HG02798 (cell line): ENCODE measurements around the gene TEX14.
"Not testable (repeated sequence)": the region's sequence is repeated elsewhere in the genome, so short reads cannot be mapped to it uniquely, and the experiment has no call there.

Experiments used
- ATAC-seq: cut with Tn5 transposase; IDR thresholded peaks from one replicate; pipeline ENCODE4 v1.9.1; 2021; ENCODE audit warnings: mild to moderate bottlenecking; ENCODE audit not compliant: unreplicated experiment, poor library complexity

TEX14 gene

DNA sequence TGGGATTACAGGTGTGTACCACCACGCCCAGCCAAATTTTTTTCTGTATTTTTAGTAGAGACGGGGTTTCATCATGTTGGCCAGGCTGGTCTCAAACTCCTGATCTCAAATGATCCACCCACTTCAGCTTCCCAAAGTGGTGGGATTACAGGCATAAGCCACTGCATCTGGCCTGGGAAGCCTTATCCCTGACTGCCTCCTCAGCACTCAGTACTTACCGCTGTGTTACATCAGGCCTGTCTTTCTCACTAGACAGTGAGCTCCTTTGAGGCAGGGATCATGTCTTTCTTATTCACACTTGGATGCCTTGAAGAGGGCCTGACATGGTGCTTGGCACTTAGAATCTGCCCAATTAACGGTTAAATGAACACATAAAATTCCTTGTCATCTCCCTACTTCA lies 121.1 kb downstream of the TEX14 start:
- no peak for ATAC-seq

DNA sequence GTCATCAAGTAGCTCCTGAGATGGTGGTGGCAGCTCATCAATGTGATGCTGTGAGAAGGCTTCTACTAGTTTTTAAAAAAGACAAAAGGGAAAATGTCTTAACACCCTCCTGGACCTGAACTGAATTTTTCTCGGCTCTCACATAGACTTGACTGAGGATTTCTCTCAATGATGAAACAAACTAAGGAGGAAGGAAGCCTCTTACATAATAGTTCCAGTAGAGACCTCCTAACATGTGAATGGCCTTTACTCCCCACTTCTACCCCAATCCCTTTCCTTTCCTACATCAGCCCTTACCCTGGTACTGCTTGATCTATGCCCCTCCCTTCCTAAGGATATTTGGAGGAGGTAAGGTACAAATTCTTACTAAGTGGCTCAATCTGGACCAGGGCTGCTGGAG lies 122.6 kb downstream of the TEX14 start:
- no peak for ATAC-seq

DNA sequence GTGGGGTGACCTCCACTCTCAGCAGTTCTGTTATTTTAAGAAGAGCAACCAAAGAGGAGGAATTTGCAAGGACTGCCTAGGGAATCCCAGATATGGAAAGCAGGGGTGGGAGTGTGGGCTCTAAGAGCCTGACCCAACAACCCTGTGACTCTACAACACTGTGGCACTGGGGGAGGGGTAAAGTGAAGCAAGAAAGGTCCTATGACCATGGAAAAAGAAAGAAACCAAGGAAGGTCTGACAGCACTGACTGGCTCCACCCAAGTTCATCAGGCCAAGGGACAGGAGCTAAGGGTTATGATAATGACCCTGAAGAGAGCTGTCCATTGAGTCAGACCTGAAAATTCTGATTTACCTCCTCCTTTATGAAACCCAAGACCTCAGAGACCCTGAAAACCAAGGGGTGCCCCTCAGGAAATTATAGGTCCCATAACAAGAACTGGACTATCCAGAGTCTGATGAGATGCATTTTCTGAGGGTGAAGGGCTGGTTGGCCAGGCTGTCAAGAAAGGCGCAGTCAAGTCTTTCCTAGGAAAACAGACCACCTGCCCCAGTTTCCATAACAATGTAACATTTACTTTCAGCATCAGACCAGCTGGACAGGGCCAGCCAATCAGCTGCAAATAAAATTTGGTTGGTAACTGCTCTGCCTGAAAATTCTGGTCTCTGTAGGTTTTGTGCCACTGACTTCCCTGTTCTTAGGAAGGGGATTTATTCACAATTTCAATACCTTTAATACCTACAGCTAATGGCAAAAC lies 123.6 kb downstream of the TEX14 start:
- no peak for ATAC-seq

DNA sequence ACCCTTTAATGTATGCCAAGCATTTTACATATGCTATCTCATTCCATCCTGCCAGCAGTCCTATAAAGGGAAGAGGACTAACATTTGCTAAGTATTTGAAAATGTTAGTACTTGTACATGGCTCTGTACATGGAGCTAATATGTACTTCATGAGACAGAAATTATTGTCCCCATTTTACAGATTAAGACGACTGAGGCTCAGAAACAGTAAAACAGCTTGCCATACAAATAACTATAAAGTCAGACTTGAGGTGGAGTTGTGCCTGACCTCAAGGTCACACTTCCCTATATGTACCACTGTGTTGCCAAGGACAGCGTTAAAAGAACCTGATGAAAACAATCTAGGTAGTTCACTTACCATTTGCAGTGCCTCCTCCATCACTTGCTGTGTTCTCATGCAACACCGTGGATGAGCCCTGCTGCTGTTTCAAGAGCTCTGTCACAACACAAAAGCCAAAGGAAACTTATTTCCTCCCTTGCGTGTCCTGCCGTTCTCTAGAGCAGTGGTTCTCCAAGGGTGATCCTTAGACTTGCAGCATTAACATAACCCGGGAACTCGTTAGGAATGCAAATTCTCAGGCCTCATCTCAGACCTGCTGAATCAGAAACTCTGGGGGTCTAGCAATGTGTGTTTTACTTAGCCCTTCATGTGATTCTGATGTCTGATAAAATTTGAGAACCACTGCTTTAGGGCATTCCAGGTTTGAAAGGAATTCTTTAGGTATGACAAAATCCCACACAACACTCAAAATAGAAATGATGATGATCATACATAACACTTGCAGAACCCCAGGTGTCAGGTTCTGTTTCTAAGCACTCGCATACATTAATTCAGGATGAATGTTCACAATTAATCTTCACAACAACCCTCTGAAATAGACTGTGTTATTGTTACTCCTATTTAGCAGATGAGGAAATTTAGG lies 126.2 kb downstream of the TEX14 start:
- no peak for ATAC-seq

DNA sequence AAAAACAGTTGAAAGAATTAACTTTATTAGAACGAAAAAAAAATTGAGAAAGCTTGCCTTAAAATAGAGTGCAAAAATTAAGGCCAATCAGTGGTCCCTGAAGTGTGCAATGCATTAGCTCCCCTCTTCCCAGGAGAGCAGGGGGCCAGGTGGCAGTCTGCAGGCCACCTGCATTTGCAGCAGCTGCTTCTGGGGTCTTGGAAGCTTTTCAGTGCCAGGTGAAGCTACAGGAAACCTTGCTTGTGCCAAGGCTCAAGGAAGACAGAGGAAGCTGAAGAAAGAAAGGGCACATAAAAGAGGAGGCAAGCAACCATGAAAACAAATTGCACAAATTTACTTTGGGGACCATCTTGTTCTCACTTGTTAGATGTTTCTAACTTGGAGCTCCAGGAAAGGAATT lies 126.9 kb downstream of the TEX14 start:
- ATAC-seq = no peak

DNA sequence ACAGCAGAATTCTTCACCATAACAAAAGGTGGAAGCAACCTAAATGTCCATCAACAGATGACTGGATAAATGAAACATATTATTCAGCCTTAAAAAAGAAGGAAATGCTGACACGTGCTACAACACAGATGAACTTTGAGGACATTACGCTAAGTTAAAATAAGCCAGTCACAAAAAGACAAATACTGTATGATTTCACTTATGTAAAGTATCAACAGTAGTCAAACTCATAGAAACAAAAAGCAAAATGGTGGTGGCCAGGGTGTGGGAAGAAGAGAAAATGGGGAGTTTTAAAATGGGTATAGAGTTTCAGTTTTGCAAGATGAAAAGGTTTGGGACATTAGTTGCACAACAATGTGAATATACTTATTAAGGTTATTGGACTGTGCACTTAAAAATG lies 127.6 kb downstream of the TEX14 start:
- ATAC-seq = no peak

DNA sequence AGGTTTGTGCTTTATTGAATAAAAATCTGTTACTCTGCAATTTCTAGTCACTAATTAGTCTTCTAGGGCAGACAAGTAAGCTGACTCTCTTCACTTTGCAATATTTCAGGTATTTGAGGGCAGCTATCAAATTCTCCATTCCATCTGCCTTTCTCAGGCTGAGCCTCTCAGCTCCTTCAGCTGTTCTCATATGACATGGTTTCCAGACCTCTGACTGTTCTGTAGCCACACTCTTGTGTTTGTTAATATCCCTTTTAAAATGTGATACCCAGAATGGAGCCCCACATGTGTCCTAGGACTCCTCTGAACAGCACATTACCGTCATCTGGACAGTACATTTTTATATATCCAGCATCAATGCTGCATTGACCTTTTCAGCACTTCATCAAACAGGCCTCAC lies 131.3 kb downstream of the TEX14 start:
- no peak for ATAC-seq

DNA sequence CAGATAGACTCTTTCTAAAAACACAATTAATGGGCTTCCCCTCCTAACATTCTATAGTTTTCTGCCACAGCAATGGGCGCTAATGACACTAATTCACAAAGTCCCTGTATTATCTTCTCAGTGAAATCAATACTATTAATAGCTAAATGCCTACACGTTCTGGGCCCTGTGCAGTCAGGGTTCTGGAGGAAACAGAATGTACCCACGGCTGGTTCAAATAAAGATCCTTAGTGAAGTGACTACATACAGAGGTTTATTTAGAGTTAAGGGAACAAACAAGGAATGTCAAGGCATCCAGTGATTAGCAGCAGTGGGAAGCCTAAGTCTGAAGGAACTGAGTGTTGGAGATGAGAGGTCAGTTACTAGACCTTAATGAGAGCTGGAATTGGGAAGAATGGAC lies 133.9 kb downstream of the TEX14 start:
- no peak for ATAC-seq

DNA sequence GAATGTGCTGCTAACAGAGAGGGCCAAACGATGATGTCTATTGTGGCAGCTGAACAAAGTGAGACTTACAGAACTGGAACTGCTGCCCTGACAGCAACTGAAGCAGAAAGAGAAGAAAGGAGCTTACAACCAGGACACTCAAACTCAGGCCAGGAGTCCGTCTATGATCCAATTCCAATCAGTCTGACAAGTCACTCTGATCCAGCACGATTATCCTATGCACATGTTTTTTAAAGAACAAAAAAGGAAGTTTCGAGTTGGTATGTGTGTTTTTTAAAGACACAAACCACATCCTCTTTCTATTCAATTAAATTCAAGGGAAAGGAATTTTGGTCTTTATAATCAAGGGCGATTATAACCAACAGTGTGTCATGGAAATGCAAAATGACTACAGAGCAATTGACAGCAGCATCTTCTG lies 135.0 kb downstream of the TEX14 start:
- no peak for ATAC-seq

DNA sequence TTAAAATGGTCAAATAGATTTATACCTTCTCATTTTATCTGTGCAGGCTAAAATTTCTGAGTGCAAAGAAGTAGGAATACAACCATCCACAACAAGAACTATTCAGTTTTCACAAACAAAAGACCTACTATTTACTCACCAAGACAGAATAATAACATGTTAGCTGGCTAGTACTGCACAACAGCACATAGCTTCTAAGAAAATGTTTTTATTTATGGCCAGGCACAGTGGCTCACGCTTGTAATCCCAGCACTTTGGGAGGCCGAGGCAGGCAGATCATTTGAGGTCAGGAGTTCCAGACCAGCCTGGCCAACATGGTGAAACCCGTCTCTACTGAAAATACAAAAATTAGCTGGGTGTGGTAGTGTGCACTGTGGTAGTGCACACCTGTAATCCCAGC lies 136.7 kb downstream of the TEX14 start:
- not testable (repeated sequence) for ATAC-seq

DNA sequence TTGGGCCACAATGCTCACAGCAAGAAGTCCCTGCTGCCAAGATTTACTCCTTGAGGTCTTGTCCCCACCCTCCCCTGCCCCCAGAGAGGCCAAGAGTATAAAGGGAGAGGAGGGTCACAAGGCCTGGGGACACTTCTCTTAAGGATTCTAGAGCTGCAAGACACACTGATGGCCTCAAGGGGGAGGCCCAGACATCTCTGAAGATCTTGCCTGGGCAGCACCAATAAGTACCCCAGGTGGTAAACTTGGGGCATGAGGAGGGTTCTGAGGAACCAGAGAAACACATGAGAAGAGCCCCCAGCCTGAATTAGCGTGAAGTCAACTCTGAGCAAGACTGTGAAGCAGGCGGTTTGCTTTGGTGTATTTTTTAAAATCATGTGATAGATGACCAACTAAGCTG lies 150.6 kb downstream of the TEX14 start:
- no peak for ATAC-seq

DNA sequence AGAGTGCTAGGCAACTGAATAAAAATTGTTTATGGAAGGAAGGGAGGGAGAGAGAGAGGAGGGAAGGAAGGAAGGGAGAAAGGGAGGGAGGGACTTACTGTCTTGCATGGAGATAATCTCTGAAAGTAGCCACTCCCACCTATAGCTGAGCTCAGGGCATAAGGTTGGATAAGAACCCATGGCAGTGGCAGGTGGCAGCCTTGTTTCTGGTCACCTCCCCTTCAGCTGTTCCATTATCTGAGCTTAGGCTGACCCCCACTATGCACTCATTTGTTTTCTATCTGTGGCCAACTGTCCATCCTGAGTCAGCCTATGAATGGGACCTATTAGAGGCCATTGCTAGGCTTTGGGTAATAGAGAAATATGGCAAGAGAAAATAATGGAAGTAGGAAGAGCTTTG lies 152.1 kb downstream of the TEX14 start:
- no peak for ATAC-seq

DNA sequence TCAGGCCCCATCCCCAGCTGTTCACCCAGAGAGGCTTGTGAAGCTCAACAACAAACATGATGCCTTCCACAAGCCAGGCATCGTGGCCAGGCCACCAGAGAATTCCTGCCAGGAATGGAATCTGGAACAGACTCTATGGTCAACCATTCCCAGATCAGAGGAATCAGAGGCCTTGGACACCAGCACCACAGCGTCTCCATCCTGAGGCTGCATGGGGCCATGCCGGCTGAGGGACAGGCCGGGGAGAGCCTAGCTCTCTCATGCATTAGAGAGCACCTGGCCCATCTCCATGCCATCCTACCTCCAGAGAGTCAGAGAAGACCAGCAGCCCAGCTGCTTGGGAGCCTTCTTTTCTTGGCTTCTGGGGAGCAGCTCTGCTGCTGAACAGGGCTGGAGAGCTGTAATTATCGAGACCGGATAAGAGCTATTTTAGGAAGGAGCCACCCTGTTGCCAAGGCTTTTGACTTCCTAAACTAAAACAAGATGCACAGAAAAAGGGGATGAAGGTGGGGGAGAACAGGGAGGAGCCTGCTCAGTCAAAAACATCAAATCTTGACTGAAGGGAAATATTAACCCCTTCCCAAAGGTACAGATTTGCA lies 152.9 kb downstream of the TEX14 start:
- ATAC-seq = no peak

DNA sequence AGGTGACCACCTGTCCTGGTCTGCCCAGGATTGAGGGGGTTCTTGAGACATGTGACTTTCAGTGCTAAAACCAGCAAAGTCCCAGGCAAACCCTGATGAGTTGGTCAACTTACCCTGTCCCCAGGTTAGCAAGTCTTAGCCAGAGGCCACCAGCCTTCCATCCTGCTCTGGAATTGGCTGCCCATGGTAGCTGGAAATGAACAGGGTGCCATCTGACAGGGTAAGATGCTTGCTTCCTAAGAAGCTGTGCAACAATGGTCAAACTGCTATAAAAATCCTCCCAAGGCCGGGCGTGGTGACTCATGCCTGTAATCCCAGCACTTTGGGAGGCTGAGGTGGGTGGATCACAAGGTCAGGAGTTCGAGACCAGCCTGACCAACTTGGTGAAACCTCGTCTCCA lies 154.6 kb downstream of the TEX14 start:
- no peak for ATAC-seq

DNA sequence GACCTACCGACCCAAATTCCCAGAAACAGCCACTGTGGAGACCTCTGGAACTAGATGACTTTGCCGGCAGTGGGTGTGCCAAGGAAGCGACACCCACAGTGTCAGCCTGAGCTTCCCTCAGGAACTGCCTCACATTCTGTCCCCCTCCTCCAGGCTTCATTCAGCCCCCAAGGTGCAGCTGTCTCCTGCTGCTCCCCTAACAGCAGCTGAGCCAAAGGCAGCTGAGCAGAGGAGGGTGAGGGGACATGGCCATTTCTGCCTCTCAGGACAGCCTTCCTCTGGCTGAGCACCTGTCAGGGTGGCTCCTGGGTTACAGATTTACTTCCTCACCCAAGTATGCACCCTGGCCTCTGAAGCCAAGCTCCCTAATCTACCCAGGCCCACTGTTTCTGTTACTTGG lies 155.3 kb downstream of the TEX14 start:
- no peak for ATAC-seq

DNA sequence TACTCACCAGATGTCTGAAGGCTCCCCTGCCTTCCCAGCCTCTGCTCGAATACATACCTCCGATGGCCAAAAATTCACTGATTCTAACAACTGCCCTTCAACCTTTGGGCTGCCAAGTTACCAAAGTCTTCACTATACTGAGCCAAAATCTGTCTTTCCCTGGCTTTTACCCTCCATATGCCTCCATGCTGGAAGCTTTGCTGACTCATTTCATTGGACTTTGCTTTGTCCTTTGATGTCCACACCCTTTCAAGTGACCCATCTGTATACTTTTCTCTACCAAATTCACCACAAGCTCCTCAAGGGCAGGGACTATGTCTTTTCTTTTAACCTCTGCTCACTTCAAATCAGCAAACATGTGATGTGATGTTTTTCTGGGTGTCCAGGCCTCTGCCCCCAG lies 156.4 kb downstream of the TEX14 start:
- ATAC-seq = no peak

DNA sequence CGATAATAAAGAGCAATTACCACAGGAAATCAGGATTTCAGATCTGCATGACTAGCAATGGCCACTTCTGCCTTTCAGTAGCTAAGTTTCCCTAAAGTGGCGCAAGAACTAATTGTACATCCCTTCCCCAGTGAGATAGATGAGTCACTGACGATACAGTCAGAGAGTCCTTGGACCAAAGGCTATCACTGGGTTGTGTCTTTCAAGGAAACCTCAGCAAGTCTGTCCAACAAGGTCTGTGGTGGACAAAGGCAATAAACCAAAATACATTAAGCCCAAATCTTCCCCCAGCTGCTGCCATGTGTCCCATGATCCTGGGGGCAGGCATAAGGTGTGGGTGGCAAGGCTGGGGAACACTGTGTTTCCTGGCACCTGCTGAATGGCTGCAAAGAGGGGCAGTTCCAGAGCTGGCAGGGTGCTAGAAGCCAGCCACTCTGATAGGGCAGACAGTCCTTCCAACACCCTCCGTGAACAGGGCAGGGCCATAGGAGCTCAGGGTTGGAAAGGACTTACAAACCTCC lies 156.9 kb downstream of the TEX14 start:
- ATAC-seq = no peak

DNA sequence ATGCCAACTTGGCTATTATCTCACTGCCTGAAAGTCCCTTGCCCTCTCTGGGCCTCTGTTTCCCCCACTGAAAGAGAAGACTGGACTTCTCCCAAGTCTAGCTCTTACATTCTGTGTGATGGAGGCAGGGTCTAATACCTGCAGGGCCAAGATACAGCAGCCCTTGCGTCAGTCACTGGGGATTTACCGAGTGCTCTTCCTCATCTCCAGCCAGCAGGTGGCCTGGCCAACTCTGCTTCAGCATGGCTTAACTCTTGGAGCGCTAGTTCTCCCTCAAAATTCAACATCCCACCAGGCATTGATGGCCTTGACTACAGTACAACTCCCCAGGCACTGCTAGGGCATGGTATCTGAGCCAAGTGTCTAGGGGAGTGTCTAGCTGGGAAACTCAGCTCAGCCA lies 157.5 kb downstream of the TEX14 start:
- no peak for ATAC-seq

DNA sequence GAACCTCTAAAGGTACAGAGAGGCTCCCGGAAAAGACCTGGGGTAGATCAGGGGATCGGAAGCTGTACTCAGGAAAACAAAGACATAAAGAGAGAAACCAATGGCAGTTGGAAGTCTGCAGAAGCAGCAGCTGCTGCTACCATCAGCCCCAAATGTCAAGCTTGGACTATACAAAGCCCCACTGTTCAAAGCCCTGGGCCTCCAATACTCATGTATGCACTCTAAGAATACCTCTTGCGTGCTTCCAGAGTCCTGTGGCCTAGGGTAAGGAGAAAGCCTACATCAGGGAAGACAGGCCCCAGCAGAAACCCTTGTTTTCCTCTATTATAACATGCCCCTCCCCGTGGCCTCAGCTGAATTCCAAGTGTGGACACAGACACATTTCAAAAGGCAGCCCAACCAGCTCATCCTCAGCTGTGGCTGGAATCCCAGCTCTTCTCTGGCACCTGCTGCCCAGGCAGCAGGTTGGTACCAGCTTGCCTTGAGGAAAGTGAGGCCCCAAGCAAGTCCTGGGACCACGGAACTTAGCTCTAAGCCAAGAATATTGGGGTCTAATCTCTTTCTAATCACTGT lies 158.1 kb downstream of the TEX14 start:
- ATAC-seq = no peak

DNA sequence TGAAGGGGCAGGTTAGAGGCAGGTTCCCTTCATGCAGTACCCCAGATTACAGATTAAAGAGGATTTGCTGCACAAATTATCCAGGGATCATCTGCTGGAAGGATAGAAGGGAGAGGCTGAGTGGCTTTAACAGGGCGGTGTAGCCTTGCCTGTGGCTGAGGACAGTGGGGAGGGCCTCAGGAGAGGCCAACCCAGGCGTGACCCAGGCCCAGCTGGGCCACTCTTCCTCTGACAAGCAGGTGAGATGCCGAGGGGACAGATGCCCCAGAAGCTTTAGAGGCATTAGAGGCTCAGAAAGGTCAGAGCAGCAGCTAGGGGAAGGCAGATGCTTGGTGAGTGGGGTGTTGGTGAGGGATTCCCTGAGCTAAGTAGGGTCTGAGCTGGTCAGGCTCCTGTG lies 159.3 kb downstream of the TEX14 start:
- ATAC-seq = no peak
